OCI-LY7 (cell line): Measurements from ENCODE around the gene EPB41L4A.

Experiments used
- CTCF ChIP-seq: fragments of 200-600 bp; sonication (generic); conservative IDR thresholded peaks from 2 replicates; pipeline ENCODE4 v1.5.1; 2014; ENCODE audit warnings: mild to moderate bottlenecking, antibody characterized with exemption, low read length, moderate library complexity, mixed read lengths
- EZH2phosphoT487 ChIP-seq: fragments of 200-600 bp; sonication (generic); IDR thresholded peaks from 2 replicates; pipeline ENCODE4 v1.6.1; 2018; ENCODE audit warnings: low read depth, borderline replicate concordance, mild to moderate bottlenecking, mixed run types, antibody characterized with exemption, low read length, moderate library complexity, mixed read lengths

- TF ChIP-seq CTCF (no peak), EZH2phosphoT487 (no peak)
Observed at GRCh38 chr5:112293587-112293986, 125.5 kb downstream of the EPB41L4A start.
